ENCODE results near the gene CDK7. TPM values are rescaled to one million over a fixed set of nuclear protein-coding genes. Genes with fewer than 3 reads are reported as not detected.
"Not testable (repeated sequence)": the region's sequence is repeated elsewhere in the genome, so short reads cannot be mapped to it uniquely, and the experiment has no call there.

The CDK7 gene
- total RNA-seq, 1 donor from 2014 or later = 21.6 TPM

GRCh38 chr5:69237877-69238276, 3.2 kb downstream of the CDK7 start:
- no peak for DNase-seq

- no peak for DNase-seq
These were observed 4.1 kb downstream of the CDK7 start for GRCh38 chr5:69238760-69239251.

GRCh38 chr5:69242215-69242927, 7.7 kb downstream of the CDK7 start:
- no peak for DNase-seq

GRCh38 chr5:69245031-69245430, 10.3 kb downstream of the CDK7 start:
- DNase-seq = no peak

- DNase-seq = no peak
These were observed 13.3 kb downstream of the CDK7 start for GRCh38 chr5:69248019-69248418.

GRCh38 chr5:69250593-69250992, 15.9 kb downstream of the CDK7 start:
- DNase-seq = no peak

- DNase-seq = no peak
These were observed 17.8 kb downstream of the CDK7 start for GRCh38 chr5:69252437-69252836.

GRCh38 chr5:69255940-69256339, 21.3 kb downstream of the CDK7 start:
- not testable (repeated sequence) for DNase-seq

- no peak for DNase-seq
These were observed 22.9 kb downstream of the CDK7 start for GRCh38 chr5:69257577-69257976.

- DNase-seq = no peak
These were observed 26.3 kb downstream of the CDK7 start for GRCh38 chr5:69261034-69261433.

- DNase-seq = no peak
These were observed 31.2 kb downstream of the CDK7 start for GRCh38 chr5:69265931-69266330.

- DNase-seq = no peak
These were observed 34.2 kb downstream of the CDK7 start for GRCh38 chr5:69268899-69269298.

- DNase-seq = no peak
These were observed 36.2 kb downstream of the CDK7 start for GRCh38 chr5:69270840-69271239.

GRCh38 chr5:69271376-69271775, 36.7 kb downstream of the CDK7 start:
- DNase-seq = peak; percentile 35

- DNase-seq = no peak
These were observed 40.9 kb downstream of the CDK7 start for GRCh38 chr5:69275563-69275962.

- no peak for DNase-seq
These were observed 41.9 kb downstream of the CDK7 start for GRCh38 chr5:69276422-69277174.

- no peak for DNase-seq
These were observed 44.8 kb downstream of the CDK7 start for GRCh38 chr5:69279517-69279916.

GRCh38 chr5:69281114-69281513, 46.4 kb downstream of the CDK7 start:
- DNase-seq = no peak

GRCh38 chr5:69284203-69284602, 49.5 kb downstream of the CDK7 start:
- no peak for DNase-seq

GRCh38 chr5:69285448-69286116, 50.9 kb downstream of the CDK7 start:
- no peak for DNase-seq

GRCh38 chr5:69288069-69288468, 53.4 kb downstream of the CDK7 start:
- DNase-seq = no peak

GRCh38 chr5:69288688-69289087, 54.0 kb downstream of the CDK7 start:
- DNase-seq = no peak

GRCh38 chr5:69292306-69292705, 57.6 kb downstream of the CDK7 start:
- DNase-seq = no peak

All from tongue (tissue), 2 donors.